ENCODE results near the gene CLSTN2.

The CLSTN2 gene

DNA sequence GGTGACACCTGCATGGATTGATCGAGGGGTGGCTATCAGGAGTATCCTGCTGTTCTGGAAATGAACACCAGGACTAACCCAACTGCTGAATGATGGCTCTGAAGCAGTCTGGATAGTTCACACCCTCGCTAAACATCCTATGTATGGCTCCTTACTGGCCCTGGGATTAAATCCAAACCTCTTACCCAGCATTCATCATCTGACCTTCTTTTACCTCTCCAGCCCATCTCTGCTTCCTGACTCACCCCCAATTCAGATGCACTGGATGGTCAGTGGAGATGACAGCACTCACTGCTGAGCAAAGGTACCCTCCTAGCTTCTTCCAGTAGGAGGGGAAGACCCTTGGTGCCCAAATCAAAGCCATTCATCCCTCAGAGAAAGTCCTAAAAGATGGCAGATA is 507.6 kb downstream of the CLSTN2 start:
- TF ChIP-seq, protein P1, sequence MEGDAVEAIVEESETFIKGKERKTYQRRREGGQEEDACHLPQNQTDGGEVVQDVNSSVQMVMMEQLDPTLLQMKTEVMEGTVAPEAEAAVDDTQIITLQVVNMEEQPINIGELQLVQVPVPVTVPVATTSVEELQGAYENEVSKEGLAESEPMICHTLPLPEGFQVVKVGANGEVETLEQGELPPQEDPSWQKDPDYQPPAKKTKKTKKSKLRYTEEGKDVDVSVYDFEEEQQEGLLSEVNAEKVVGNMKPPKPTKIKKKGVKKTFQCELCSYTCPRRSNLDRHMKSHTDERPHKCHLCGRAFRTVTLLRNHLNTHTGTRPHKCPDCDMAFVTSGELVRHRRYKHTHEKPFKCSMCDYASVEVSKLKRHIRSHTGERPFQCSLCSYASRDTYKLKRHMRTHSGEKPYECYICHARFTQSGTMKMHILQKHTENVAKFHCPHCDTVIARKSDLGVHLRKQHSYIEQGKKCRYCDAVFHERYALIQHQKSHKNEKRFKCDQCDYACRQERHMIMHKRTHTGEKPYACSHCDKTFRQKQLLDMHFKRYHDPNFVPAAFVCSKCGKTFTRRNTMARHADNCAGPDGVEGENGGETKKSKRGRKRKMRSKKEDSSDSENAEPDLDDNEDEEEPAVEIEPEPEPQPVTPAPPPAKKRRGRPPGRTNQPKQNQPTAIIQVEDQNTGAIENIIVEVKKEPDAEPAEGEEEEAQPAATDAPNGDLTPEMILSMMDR (IDR thresholded peaks at IDR 0.05; ENCODE audit: low read depth, low read length): no peak
- H3K4me3 ChIP-seq (ENCODE audit: low read depth, low read length): no peak overlapping the region
- no peak for DNase-seq (ENCODE audit: low read depth, low spot score)
- in situ Hi-C loops (cut with HindIII; ENCODE audit: low sequenced_read_pairs): no loop called here

DNA sequence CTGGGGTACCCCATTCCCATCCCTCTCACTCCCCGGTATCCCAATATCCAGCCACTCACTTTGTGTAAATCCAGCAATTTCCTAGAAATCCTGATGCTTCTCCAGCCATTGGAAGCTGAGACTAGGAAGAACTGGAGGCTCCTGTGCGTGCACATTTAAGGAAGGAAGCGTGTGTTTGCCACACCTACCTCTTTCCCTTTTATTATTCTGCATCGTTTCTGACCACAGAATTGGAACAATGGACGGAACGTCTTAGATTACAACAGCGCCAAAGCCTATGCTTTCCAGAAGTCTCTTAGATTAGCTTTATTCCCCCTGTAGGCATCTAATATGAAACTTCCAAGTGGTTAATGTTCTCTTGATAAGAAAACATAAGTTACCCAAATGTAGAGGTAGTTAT is 508.1 kb downstream of the CLSTN2 start:
- no peak overlapping the region for H3K4me3 ChIP-seq (ENCODE audit: low read depth, low read length)
- in situ Hi-C loops (cut with HindIII; ENCODE audit: low sequenced_read_pairs): no loop called here
- TF ChIP-seq, protein P1 (IDR thresholded peaks at IDR 0.05; ENCODE audit: low read depth, low read length): no peak
- no peak for DNase-seq (ENCODE audit: low read depth, low spot score)

DNA sequence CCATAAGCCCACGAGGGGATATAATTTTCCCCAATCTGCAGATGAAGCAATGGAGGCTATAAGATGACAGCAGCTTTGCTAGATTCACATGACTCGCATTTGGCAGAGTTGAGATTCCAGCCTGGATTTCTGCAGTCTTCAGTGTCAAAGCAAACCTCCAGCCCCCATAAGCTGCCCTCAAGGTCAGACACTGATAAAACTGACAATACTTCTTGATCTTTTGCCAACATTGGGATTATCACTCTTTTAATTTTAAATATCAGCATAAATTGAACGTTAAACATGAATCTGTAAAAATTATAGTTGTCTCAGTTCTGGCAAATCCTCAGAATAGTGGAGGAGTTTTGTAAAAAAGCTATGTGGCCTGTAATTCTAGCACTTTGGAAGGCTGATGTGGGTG is 508.8 kb downstream of the CLSTN2 start:
- no peak for DNase-seq (ENCODE audit: low read depth, low spot score)
- H3K4me3 ChIP-seq (ENCODE audit: low read depth, low read length): no peak overlapping the region
- in situ Hi-C loops (cut with HindIII; ENCODE audit: low sequenced_read_pairs): no loop called here
- TF ChIP-seq, protein P1 (IDR thresholded peaks at IDR 0.05; ENCODE audit: low read depth, low read length): no peak

DNA sequence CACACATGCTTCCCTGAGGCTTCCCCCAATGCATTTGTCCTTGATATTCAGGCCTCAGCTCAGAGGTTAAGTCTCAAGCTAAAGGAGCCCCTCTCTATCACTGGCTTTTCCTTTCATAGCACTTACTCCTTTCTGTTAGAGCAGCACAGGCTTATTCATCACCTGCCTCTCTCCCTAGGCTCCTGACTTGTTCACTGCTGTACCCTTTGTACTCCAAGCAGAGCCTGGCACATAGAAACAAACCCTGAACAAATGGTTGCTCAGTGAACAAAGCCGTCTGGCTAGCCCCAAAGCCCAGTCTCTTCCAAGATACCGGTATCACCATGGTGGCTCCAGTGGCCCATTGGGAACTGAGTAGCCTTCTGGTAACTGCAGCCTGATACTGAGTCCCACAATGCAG is 511.7 kb downstream of the CLSTN2 start:
- no peak overlapping the region for H3K4me3 ChIP-seq (ENCODE audit: low read depth, low read length)
- DNase-seq (ENCODE audit: low read depth, low spot score): no peak
- TF ChIP-seq, protein P1 (IDR thresholded peaks at IDR 0.05; ENCODE audit: low read depth, low read length): no peak
- in situ Hi-C loops (cut with HindIII; ENCODE audit: low sequenced_read_pairs): no loop called here

DNA sequence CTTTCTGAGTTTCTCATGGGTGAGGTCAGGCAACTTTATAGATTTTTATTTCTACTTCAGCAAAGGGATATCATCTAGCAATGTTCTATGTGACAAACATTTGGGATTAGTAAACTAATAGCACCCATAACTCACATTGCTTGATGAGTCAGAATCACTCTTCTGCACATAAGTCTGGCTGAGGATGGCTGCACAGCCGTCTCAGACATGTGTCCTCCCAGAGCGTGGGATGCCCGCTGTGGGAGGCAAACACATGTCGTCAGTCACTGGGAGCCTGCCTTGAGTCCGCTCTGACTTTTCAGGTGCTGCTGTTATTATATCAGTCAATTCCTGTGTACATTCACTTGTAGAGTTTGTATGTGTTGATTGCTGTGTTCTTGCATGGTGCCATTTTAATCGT is 512.2 kb downstream of the CLSTN2 start:
- H3K4me3 ChIP-seq (ENCODE audit: low read depth, low read length): no peak overlapping the region
- no peak for DNase-seq (ENCODE audit: low read depth, low spot score)
- in situ Hi-C loops (cut with HindIII; ENCODE audit: low sequenced_read_pairs): no loop called here
- TF ChIP-seq, protein P1 (IDR thresholded peaks at IDR 0.05; ENCODE audit: low read depth, low read length): no peak

DNA sequence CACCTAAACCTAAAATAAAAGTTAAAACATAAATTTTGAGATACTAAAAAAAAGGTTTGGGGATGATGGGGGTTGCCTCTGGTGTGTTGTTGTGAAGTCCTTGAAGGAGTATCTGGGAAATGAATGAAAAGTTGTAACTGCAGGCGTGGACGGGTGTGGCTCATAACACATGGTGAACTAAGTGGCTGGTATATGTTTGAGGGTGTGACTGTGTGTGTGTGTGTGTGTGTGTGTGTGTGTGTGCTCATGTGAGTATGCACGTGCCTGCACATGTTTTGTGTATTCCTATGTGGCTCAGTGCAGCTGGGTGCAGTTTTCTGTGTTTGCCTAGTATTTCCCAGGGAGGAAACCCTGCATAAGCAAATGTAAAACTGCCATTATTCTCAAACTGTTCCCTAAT is 513.0 kb downstream of the CLSTN2 start:
- TF ChIP-seq, protein P1 (IDR thresholded peaks at IDR 0.05; ENCODE audit: low read depth, low read length): no peak
- in situ Hi-C loops (cut with HindIII; ENCODE audit: low sequenced_read_pairs): no loop called here
- DNase-seq (ENCODE audit: low read depth, low spot score): no peak
- no peak overlapping the region for H3K4me3 ChIP-seq (ENCODE audit: low read depth, low read length)

Data from astrocyte of the spinal cord (primary cell).